HG03521 (cell line): Measurements from ENCODE around the gene BMPER.

Experiments
- ATAC-seq: cut with Tn5 transposase; IDR thresholded peaks from one replicate; pipeline ENCODE4 v1.9.1; 2021; ENCODE audit warnings: mild to moderate bottlenecking, moderate library complexity; ENCODE audit not compliant: unreplicated experiment

Gene BMPER

GRCh38 chr7:33921216-33921938 lies 16.0 kb downstream of the BMPER start:
- no peak for ATAC-seq

- ATAC-seq: no peak
These were observed 17.5 kb downstream of the BMPER start for GRCh38 chr7:33922820-33923219.

- ATAC-seq: no peak
These were observed 18.3 kb downstream of the BMPER start for GRCh38 chr7:33923440-33924229.

GRCh38 chr7:33926535-33926934 lies 21.2 kb downstream of the BMPER start:
- ATAC-seq: no peak

GRCh38 chr7:33928986-33929385 lies 23.6 kb downstream of the BMPER start:
- no peak for ATAC-seq

- no peak for ATAC-seq
These were observed 26.9 kb downstream of the BMPER start for GRCh38 chr7:33932221-33932620.

GRCh38 chr7:33932832-33933468 lies 27.6 kb downstream of the BMPER start:
- peak; percentile 61 for ATAC-seq

GRCh38 chr7:33933611-33934281 lies 28.4 kb downstream of the BMPER start:
- no peak for ATAC-seq

- no peak for ATAC-seq
These were observed 29.1 kb downstream of the BMPER start for GRCh38 chr7:33934391-33934790.

- ATAC-seq: no peak
These were observed 31.2 kb downstream of the BMPER start for GRCh38 chr7:33936503-33936902.

- ATAC-seq: no peak
These were observed 32.5 kb downstream of the BMPER start for GRCh38 chr7:33937871-33938270.

- ATAC-seq: no peak
These were observed 33.8 kb downstream of the BMPER start for GRCh38 chr7:33939121-33939520.

- no peak for ATAC-seq
These were observed 35.2 kb downstream of the BMPER start for GRCh38 chr7:33940503-33940902.

GRCh38 chr7:33941418-33941817 lies 36.1 kb downstream of the BMPER start:
- ATAC-seq: no peak

GRCh38 chr7:33946094-33946699 lies 40.9 kb downstream of the BMPER start:
- no peak for ATAC-seq

GRCh38 chr7:33950047-33950714 lies 44.8 kb downstream of the BMPER start:
- ATAC-seq: no peak

- ATAC-seq: no peak
These were observed 47.5 kb downstream of the BMPER start for GRCh38 chr7:33952824-33953223.

- ATAC-seq: no peak
These were observed 52.8 kb downstream of the BMPER start for GRCh38 chr7:33958104-33958503.

- no peak for ATAC-seq
These were observed 54.3 kb downstream of the BMPER start for GRCh38 chr7:33959676-33960075.

- no peak for ATAC-seq
These were observed 56.6 kb downstream of the BMPER start for GRCh38 chr7:33961948-33962347.
